Retina (tissue), 1 donor: Measurements from ENCODE around the gene TCHHL1.

ENCODE experiments used
- DNase-seq: peaks from one replicate; pipeline ENCODE4 v3.0.0-alpha.2; 2016

Gene TCHHL1

GRCh38 chr1:152089014-152089674 is at the start of gene TCHHL1:
Gene TCHHL1, minus strand, starts transcription at chr1:152089064. Its CDS starts 921 bp downstream, at chr1:152088143.
- DNase-seq, result no peak

DNA sequence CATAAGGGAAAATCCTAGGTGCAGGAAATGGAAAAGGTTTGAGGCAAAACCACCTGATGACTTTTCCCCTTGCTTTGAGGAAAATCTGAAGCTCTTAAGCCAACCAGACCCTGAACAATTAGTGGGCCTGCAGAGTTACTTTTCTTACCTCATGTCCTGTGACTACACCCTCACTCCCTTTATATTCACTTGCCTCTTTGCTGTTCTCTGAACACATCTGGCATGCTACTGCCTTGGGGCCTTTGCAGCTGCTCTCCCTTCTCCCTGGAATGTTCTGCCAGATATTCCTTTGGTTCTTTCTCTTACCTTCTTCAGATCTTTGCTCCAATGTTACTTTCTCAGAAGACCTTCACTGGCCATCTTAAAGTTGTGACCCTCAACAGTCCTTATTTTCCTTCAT is 48.4 kb upstream of the TCHHL1 start:
- DNase-seq, result no peak

GRCh38 chr1:152130186-152130585 is 41.3 kb upstream of the TCHHL1 start:
- no peak for DNase-seq

GRCh38 chr1:152127673-152128072 is 38.8 kb upstream of the TCHHL1 start:
- no peak for DNase-seq

GRCh38 chr1:152125834-152126443 is 37.1 kb upstream of the TCHHL1 start:
- no peak for DNase-seq

DNA sequence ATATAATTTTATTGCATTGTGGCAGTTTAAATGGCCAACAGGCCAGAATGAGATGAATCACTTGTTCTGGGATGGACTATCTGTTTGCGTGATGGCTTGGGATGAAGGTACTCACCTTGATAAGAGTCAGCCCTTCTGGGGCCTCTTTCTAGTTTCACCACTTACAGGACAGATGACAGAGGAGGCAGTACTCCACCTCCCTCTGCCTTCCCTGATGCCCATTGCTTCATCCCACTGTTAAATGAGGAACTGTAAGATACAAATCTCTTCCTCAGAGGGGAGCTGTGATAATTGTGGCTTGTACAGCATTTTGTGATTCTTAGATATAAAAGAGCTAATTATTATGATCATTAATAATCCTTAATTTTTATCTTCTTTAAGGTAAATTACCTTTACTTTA is 30.1 kb upstream of the TCHHL1 start:
- DNase-seq, result no peak

DNA sequence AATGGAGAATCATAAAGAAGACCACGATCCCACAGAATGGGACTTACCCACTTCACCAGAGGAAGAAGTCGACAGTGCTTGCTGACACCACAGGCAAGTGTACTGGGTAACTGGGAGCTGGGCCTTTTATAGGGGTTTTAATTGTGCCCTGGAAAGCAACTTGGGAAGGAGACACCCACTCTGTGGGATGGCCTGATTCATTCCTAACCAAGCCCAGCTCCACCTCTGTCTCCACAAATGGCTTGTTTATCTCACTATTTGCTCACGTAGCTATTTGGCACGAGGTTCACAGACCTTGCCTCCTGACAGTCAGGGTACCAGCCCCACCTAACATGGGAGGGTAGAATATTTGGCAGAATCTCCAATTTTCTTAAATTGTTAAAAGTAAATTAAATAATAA is 26.5 kb upstream of the TCHHL1 start, which contains the start of gene TCHH:
TCHH (minus strand) TSS at position 101 of the 400 bp plus-strand sequence. CDS start 1,364 bp downstream, outside the sequence.
- DNase-seq, result no peak

- no peak for DNase-seq
Observed at GRCh38 chr1:152112885-152113432, 24.1 kb upstream of the TCHHL1 start.

DNA sequence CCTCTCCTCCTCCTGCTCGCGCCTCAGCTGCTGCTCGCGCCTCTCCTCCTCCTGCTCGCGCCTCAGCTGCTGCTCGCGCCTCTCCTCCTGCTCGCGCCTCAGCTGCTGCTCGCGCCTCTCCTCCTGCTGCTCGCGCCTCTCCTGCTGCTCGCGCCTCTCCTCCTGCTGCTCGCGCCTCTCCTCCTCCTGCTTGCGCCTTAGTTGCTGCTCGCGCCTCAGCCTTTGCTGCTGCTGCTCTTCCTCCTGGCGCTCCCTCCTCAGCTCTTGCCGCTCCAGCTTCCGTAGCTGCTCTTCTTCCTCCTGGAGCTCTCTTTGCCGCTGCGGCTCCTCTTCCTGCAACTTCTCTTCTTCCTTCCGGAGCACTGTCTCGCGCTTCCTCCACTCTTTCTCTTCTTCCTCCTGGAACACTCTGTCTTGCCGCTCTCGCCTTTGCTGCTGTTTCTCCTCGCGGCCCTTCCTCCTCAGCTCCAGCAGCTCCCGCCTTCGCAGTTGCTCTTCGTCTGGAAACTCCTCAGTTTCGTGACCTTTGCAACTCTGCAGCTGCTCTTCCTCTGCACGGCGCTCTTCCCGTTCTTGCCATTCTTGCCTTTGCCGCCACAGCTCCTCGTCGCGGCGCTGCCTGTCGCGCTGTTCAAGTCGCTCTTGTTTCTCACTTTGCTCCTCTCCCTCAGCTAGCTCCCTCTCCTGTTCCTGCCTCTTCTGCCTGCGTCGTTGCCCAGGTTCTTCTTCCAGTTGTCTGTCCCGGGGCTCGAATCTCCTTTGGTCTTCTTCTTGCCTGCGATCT is 23.4 kb upstream of the TCHHL1 start:
- DNase-seq, result peak; percentile 75

DNA sequence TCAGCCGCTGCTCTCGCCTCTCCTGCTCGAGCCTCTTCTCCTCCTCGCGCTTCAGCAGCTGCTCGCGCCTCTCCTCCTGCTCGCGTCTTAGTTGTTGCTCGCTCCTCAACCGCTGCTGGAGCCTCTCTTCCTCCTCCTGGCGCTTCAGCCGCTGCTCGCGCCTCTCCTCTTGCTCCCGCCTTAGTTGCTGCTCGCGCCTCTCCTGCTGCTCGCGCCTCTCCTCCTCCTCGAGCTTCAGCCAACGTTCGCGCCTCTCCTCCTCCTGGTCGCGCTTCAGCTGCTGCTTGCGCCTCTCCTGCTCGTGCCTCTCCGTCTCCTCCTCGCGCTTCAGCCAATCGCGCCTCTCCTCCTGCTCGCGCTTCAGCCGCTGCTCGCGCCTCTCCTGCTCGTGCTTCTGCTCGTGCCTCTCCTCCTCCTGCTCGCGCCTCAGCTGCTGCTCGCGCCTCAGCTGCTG is 22.7 kb upstream of the TCHHL1 start:
- DNase-seq, result peak; percentile 91

DNA sequence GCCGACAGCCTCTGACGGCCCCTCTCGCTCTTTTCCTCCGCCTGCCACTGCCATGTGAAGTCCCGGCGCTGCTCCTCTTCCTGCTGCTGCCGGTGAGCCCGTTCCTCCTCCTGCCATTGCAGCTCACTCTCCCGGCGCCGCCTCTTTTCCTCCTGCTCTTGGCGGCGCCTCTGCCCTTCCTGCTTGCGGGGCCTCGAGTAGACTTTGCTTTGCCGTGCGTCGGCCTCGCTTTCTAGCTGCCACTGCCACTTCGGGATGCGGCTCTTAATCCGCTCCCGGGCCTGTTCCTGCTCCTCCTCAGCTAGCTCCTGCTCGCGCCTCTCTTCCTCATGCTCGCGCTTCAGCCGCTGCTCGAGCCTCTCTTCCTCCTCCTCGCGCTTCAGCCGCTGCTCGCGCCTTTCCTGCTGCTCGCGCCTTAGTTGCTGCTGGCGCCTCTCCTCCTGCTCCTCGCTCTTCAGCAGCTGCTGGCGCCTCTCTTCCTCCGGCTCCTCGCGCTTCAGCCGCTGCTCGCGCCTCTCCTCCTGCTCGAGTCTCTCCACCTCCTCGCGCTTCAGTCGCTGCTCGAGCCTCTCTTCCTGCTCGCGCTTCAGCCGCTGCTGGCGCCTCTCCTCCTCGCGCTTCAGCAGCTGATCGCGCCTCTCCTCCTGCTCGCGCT is 22.1 kb upstream of the TCHHL1 start:
- DNase-seq, result peak; percentile 91

DNA sequence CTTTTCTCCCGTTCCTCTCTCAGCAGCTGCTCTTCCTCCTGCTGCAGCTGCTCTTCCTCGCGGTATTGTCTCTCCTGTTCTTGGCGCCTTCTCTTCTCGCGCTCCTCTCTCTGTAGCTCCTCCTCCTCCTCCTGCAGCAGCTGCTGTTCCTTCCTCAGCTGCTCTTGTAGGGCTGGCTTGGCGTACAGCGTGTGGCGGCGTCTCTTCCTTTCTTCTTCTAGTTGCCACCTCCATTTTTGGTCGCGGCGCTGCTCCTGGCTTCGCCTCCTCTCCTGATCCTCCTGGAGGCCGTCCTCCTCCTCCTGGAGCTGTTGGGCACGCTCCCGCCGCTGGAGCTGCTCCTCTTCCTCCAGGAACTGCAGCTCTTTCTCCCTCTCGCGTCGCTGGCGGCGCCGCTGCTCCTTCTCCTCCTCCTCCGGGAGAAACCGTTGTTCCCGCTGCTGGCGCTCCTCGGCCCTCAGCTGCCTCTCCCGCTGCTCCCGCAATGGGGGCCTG is 21.5 kb upstream of the TCHHL1 start:
- peak; percentile 90 for DNase-seq

DNA sequence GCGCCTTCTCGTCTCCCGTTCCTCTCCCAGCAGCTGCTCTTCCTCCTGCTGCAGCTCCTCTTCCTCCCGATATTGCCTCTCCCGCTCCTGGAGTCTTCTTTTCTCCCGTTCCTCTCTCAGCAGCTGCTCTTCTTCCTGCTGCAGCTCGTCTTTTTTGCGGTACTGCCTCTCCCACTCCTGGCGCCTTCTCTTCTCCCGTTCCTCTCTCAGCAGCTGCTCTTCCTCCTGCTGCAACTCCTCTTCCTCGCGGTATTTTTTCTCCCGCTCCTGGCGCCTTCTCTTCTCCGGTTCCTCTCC is 21.1 kb upstream of the TCHHL1 start:
- no peak for DNase-seq

GRCh38 chr1:152109231-152109997 is 20.6 kb upstream of the TCHHL1 start:
- DNase-seq, result peak; percentile 58

- no peak for DNase-seq
Observed at GRCh38 chr1:152108882-152109222, 20.0 kb upstream of the TCHHL1 start.

- DNase-seq, result peak; percentile 19
Observed at GRCh38 chr1:152107984-152108881, 19.4 kb upstream of the TCHHL1 start.

- DNase-seq, result no peak
Observed at GRCh38 chr1:152107031-152107983, 18.4 kb upstream of the TCHHL1 start.

DNA sequence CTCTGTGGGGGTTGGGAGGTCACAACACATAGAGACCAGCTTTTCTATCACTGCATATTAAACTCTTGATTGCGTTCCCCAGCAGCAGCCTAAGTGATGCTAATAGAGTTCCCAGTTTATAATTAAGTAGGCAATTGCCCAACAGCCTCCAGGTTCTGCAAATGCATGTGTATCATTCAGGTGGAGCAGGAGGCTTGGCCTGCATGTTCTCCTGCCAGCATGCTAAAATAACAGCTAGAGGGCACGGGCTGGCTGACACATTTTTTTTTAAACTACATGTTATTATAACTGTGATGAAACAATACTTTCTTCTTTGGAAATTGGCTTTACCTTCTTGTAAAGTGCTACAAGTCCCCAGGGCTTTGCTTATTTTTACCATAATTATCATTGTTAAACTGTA is 16.0 kb upstream of the TCHHL1 start:
- no peak for DNase-seq

DNA sequence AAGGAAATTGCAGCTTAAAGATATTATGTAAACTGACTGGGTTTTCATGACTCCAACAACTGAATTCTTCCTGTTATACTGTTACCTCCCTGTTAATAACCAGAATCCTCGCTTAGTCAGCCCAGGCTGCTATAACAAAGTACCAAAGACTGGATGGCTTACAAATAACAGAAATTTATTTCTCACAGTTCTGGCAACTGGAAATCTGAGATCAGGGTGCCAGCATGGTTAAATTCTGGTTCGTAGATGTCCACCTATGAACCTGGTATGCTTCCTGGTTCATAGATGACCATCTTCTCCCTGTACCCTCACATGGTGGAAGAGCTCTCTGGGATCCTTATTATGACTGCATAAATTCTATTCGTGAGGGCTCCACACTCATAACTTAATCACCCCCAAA is 8.1 kb upstream of the TCHHL1 start:
- DNase-seq, result no peak

- no peak for DNase-seq
Observed at GRCh38 chr1:152086760-152087159, 2.1 kb downstream of the TCHHL1 start.
